HG02571 (cell line): Measurements from ENCODE around the gene ZFAND3.

Experiments
- ATAC-seq: cut with Tn5 transposase; IDR thresholded peaks from one replicate; pipeline ENCODE4 v1.9.1; 2021; ENCODE audit warnings: mild to moderate bottlenecking, moderate library complexity; ENCODE audit not compliant: unreplicated experiment

The ZFAND3 gene

GRCh38 chr6:38144365-38144945 lies 324.9 kb downstream of the ZFAND3 start:
- no peak for ATAC-seq

DNA sequence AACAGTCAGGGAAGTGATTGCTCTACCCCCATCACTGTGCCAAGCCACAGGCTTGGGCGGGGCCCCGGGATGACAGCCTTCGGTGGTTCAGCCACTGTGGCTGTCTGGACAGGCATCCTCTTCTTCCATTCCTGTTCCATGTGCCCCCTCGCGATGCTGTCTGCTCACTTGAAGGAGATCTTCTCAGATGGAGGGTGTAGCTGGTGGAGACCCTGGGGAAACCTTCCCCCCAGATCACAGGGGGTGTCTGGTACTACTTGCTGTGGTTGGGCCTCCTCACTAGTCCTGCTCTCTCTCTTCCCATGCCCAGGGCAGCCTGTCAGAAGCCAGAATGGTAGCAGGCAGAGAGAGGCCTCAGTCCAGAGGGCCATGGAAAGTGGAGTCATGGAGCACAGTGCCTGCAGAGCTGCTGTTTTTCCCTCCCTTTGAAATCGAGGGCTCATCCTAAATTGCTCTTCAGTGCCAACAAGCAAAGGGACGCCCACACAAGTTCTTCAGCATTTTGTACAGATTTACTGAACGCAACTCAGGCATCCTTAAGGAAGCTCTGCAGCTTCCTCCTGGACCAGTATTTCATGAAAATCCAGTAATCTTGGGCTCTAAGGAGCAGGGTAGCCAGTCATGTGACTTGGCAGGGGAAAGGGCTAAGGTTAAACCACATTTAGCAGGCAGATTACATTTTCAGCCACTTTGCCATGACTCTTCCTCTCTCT lies 326.6 kb downstream of the ZFAND3 start:
- ATAC-seq = no peak

DNA sequence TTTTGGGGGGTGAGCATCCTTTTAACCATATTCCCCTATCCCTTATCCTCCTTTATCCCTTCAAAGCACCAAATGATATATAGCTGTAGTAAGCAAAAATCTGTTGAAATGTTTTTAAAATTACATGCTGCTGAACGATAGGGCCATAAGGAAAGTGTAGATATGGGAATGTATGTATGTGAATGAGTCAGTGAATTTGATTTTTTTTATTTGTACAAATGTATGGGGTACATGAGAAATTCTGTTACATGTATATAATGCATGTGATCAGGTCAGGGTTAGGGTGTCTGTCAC lies 327.2 kb downstream of the ZFAND3 start:
- ATAC-seq = no peak

DNA sequence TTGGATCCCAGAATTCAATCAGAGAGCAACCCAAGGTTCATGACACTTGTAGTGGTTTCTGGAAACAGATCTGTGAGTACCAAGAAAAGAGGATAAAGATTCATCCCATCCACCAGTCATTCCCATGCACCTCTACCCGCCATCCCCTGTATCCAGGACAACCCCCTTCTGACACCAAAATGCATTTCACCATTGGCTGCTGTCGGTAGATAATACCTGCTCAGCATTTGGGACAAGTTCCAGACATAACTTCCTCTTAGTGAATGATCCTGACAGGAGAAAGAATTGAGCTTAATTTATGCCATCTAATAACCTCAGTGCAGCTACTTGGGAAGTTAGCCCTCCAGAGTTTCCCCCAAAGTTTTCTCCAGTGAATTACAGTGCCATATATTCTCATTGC lies 329.1 kb downstream of the ZFAND3 start:
- ATAC-seq = no peak

GRCh38 chr6:38149531-38149930 lies 330.0 kb downstream of the ZFAND3 start:
- ATAC-seq = no peak

GRCh38 chr6:38150021-38150420 lies 330.5 kb downstream of the ZFAND3 start:
- no peak for ATAC-seq

DNA sequence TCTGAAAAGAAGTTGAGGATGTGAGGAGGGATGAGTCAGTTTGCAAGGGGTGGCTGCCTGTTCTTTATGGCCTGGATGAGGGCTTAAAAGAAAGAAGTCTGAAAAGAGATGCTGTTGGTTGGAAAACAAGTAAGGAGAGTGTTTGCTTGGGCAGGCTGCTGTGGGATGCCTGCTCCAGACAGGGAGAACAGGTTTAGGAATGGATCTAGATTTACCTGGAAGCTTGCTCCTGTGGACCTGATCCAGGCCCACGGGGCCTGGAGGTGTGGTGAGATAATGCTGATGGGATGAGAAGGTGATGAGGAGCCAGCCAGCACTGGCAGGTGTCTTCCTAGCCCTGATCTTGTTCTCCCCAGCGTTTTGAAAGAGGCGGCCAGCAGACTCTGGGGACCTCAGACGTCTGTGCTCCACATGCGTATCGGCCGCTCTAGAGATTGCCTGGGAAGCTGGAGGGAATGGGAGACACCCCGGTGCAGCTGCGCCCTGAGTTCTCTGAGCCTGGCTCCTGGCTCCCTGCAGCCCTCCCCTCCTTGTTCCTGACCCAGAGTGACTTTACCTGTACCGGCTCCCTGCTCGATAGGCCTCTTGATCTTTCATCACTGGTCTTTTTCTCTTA lies 331.3 kb downstream of the ZFAND3 start:
- ATAC-seq = no peak

GRCh38 chr6:38151580-38152500 lies 332.3 kb downstream of the ZFAND3 start:
- ATAC-seq = no peak

DNA sequence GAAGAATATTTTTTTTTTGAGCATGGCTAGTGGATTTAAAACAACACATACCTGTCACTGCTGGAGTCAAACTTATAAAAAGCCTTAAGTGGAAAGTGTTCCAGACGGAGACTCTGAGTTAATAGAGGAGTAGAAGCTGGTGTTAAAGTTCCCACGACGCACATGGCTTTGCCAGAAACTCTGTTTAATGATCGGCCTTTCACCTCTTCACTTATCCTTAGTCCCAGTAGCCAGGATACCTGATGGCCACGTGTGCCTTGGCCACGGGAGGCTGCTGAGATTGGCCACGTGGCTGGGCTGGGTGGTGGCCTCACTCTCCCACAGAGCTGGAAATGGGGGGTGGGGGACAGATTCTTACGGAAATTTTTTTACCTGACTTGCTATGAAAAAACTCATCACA lies 333.1 kb downstream of the ZFAND3 start:
- ATAC-seq = no peak

DNA sequence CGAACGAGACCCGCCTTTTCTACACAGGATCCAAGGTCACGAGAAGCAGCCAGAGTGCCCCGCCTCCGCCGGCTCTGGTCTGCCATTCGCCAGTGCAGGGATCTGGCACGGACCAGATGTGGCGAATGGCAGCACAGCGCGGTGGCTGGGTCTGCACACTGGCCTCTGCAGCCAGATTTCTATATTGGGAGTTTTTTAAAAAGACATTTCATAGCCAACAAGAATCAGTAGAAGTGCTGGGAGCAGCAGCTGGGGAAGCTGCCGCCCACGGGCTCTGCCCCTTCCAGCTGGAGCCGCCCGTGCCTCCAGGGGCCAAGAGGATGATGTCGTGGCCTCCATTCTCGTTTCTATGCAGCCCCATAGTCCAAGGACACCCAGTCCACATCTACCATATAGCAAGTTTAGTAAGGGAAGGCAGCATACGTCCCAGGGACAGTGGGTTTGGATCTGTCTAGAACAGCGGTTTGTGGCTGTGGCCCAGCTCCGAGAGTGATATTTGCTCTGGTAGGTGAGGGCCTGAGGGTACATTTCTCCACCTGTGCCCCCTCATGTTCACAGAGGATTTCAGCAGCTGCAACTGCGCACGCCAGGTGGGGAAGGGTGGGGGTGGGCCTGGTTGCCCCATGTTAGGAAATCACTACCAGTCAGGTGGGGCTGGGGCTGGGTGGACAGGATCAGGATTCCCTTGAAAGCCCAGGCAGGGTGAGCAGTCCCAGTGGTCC lies 333.7 kb downstream of the ZFAND3 start:
- ATAC-seq = no peak

- no peak for ATAC-seq
These were observed 334.3 kb downstream of the ZFAND3 start for GRCh38 chr6:38153798-38154345.

DNA sequence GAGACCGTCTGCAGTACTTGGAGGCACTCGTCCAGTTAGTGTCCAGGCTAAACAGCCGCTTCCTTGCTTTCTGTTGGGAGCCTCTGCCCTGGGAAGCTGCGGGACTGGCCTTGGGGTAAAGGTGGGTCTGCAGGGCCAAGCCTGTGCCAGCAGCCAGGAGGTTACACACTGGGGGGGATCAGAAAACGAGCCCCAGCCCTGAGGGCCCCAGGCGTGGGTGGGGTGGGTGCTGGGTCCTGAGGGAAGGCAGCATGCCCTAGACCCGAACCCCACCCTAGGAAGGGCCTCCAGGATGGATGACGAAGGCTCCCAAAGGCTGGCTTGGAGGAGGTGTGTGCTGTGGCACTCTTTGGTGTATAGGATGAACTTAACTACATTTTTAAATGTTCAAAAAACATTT lies 335.2 kb downstream of the ZFAND3 start:
- no peak for ATAC-seq

DNA sequence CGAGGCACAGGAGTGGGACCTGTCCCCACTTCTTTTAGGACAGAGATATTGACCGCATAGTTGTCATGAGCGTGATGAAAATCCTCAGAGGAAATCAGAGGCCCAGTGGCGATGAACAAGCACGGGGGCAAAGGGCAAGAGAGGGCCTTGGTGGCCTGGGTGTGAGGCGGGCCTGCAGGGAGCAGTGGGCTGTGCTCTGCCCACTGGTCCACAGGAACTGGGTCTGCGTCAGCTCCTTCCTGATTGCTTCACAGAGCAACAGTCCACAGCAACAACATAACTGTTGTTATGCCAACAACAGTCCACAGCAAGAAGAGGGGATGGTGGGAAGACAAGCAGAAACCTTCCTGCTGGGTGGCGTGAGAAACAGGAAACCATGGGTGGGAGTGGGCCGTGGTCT lies 335.6 kb downstream of the ZFAND3 start:
- no peak for ATAC-seq

DNA sequence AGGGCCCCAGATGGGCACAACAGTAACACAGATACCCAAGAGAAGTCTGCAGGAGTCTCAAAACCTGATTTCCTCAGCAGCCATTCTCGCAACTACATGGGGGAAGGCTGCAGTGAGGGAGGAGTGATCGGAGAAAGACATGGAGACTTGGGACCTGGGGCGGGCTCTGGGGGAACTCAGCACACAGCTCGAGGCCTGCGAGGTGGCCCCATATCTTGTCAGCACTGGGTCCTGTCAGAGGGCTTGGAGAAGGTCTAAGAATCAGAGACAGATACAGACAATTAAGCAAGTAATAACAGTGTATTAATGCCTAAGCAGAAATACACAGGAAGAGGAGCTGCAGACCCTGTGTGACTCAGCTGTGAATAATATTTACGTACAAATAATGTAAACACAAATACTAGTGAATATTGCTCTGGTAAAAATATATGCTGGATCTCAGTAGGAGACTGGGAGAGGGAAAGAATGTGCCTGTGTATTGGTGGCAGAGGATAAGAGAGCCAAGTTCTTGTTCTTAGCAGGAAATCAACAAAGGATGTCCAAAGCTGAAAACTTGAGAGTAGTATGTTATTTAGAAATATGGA lies 336.2 kb downstream of the ZFAND3 start:
- ATAC-seq = no peak

GRCh38 chr6:38156818-38157565 lies 337.5 kb downstream of the ZFAND3 start:
- no peak for ATAC-seq

GRCh38 chr6:38157905-38158304 lies 338.4 kb downstream of the ZFAND3 start:
- ATAC-seq = no peak

DNA sequence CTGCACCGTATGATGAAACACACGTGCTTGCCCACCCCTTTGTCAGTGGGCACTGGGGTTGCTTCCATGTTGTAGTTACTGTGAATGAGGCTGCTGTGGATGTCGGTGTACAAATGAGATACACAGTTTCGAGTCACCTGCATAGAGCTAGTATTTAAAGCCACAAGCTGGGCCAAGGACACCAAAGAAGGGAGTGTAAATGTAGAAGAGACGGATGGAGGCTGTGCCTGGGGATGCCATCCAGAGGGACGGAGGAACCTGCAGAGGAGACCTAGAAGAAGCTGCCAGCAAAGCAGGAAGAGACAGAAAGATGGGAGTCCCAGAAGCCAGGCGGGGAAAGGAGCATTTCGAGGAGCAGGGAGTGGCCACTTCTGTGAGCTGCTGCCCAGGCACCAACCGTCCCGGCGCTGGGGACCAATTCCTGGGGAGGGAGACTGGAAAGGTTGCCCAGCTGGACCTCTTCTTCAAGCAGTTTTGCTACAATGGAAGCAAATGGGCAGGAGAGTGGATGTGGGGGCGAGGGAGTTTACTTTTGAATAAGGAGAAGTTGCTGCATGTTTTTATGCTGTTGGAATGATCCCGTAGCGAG lies 339.3 kb downstream of the ZFAND3 start:
- ATAC-seq = no peak

DNA sequence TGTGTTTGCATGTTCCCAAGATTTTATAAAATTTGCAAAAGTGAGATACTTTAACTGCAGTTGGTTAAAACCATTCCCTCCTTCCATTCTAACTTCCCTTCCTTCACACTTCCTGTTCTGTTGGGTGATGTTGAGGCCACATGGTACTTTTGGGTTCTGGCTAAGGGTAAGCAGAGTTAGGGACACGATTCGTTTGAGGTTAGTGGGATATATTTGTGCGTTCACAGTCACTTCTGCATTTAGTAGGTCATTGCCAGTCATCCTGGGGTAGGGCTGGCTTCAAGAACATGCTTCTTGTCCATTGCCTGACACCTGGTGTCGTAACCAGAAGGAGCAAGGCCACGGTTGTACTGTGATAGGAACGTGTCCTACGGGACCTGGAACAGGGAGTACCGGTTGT lies 340.1 kb downstream of the ZFAND3 start:
- ATAC-seq = no peak

DNA sequence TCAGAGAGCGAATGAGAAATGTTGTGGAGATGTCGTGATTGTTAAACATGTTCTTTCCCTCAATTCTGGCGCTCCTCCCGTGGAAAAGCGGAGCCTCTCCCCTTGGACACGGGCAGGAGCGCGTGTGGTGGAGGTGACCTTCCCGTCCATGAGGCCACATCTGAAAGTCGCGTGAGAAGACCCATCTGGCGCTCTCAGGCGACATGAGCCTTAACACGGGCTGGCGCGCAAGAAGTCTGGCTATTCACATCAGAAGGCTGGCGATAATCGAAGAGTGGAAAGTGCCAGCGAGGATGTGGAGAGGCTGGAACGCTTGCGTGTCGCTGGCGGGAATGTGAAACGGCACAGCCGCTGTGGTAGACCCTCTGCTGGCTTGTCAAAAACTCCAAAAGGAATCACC lies 341.3 kb downstream of the ZFAND3 start:
- ATAC-seq = no peak
